Vagina (tissue), 2 donors: Measurements from ENCODE around the gene PTPRN2. TPM values are rescaled to one million over a fixed set of nuclear protein-coding genes. Genes with fewer than 3 reads are reported as not detected.

Experiments
- DNase-seq, 2 donors: peaks; one replicate each; pipeline ENCODE4 v3.0.0-alpha.2; 2017; ENCODE audit errors: extremely low spot score in 2 of 2
- H3K27ac ChIP-seq: fragments of 200-600 bp; sonication (generic); one replicate; pipeline ENCODE4 v1.5.1; 2019
- H3K27me3 ChIP-seq: fragments of 200-600 bp; sonication (generic); one replicate; pipeline ENCODE4 v1.5.1; 2019
- H3K36me3 ChIP-seq, 2 donors: fragments of 200-600 bp; sonication (generic); one replicate each; pipeline ENCODE4 v1.5.1; 2017 to 2019
- H3K4me1 ChIP-seq: fragments of 200-600 bp; sonication (generic); one replicate; pipeline ENCODE4 v1.5.1; 2019
- H3K4me3 ChIP-seq, 2 donors: fragments of 200-600 bp; sonication (generic); 1 replicate in 1 of 2; 2 replicates in 1 of 2; pipeline ENCODE4 v1.5.1; 2016 to 2019
- H3K9me3 ChIP-seq: fragments of 200-600 bp; sonication (generic); one replicate; pipeline ENCODE4 v1.5.1; 2019
- CTCF ChIP-seq, 3 experiments: fragments of 450-650 bp in 2 of 3; fragments of 200-600 bp in 1 of 3; sonication (generic) in 1 of 3; IDR thresholded peaks; one replicate each; pipeline ENCODE4 v1.5.1; 2017 to 2019; ENCODE audit warnings: antibody characterized with exemption in 3 of 3, mild to moderate bottlenecking in 2 of 3, moderate library complexity in 2 of 3
- POLR2A ChIP-seq, 2 donors: fragments of 450-650 bp; IDR thresholded peaks; one replicate each; pipeline ENCODE4 v1.6.1; 2017; ENCODE audit warnings: antibody characterized with exemption in 2 of 2, mild to moderate bottlenecking in 2 of 2, moderate library complexity in 2 of 2
- POLR2AphosphoS5 ChIP-seq, 2 donors: sonication (generic); formaldehyde crosslinking; IDR thresholded peaks; one replicate each; pipeline ENCODE4 v1.9.0; 2017; ENCODE audit warnings: antibody characterized with exemption in 2 of 2, mild to moderate bottlenecking in 2 of 2, low read depth in 1 of 2; ENCODE audit not compliant: insufficient read depth in 1 of 2
- intact Hi-C: fragments of 100-400 bp; cut with DNase I; formaldehyde crosslinking; loops from one replicate; pipeline ENCODE4 v1.15.1; 2023
- total RNA-seq: library from RNA; depleted of rRNA; stranded (reverse); fragments of >200 nt; gene quantifications from one replicate; pipeline ENCODE4 v1.2.3, GENCODE V29; 2016

PTPRN2 gene
- total RNA-seq, 1 donor from 2014 or later = 7.4 TPM

DNA sequence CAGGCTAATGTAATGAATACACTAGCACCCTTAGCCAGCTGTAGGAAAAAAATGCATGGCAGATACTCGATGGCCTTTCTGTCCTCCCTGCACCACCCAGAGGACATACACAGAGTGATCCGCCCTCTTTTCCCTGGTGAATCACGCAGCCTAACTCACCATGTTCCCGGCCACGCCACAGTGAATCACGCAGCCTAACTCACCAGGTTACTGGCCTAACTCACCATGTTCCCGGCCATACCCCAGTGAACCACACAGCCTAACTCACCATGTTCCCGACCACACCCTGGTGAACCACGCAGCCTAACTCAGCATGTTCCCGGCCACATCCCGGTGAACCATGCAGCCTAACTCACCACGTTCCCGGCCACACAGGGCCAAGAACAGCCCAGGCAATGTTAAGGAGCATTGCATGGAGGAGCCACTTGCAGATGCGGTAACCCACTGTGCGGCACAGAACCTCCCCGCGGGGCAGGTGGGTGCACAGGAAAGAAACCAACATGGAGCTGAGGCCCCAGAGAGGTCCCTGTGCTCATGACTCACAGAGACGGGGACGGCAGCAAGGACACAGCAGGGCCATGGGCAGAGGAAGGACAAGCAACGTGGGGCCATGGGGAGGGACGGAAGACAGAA lies 742.3 kb downstream of the PTPRN2 start:
- H3K4me1 ChIP-seq = no peaks in the 10 kb centered on the region
- no peak overlapping the region for H3K4me3 ChIP-seq
- no peak for DNase-seq
- H3K27me3 ChIP-seq = no peaks in the 10 kb centered on the region
- no peaks in the 10 kb centered on the region for H3K9me3 ChIP-seq
- H3K27ac ChIP-seq = no peak overlapping the region
- no peak for TF ChIP-seq POLR2A (IDR thresholded peaks at IDR 0.05)
- no peak for TF ChIP-seq CTCF (IDR thresholded peaks at IDR 0.05)
- peak in 1 of 2 donors; percentile 27 for TF ChIP-seq POLR2AphosphoS5 (IDR thresholded peaks at IDR 0.05; ENCODE audit: insufficient read depth in 1 of 2, low read depth in 1 of 2)
- H3K36me3 ChIP-seq = no peaks in the 10 kb centered on the region
- intact Hi-C loops = no loop called here

DNA sequence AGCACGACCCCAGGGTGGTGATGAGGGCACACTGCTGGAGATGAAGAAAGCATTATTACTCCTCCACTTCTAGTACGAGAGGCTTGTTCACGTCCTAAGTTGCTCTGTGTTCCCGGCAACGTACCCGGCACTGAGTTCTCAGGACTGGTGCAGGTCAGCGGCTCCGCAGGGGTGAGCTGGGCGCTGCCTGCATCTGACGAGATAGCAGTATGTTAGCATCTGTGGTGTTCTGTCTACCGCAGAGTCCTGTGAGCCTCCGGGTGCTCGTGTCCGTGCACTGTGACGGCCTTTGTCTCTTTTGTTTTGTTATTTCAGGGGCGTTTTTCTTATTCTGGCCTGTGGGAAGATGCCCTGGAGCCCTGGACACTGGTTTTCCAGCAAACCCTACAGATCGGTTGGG lies 743.0 kb downstream of the PTPRN2 start:
- no peak for TF ChIP-seq POLR2A (IDR thresholded peaks at IDR 0.05)
- TF ChIP-seq CTCF (IDR thresholded peaks at IDR 0.05) = no peak
- TF ChIP-seq POLR2AphosphoS5 (IDR thresholded peaks at IDR 0.05; ENCODE audit: insufficient read depth in 1 of 2, low read depth in 1 of 2) = no peak
- Histone ChIP-seq H3K27ac (no peak overlapping the region), H3K9me3 (no peaks in the 10 kb centered on the region), H3K4me3 (no peak overlapping the region), H3K4me1 (no peaks in the 10 kb centered on the region), H3K27me3 (no peaks in the 10 kb centered on the region), H3K36me3 (no peaks in the 10 kb centered on the region)
- no peak for DNase-seq
- intact Hi-C loops = no loop called here

DNA sequence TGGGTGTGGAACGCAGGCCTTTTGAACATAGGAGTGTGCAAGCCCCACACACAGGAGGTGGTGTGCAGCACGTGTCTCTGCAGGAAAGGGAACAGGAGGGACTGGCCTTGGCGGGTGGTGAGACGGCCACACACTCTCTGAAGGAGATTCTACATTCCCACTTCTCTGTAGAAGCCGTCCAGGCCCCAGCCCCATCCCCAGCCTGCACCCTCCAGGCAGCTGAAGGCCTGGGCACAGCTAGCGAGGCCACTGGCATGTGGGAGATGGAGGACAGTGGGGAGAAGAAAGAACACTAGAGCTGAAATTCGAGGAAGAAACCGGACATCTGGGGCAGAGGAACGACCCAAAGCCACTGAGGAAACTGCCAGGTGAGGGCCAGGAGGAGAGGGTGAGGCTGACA lies 743.5 kb downstream of the PTPRN2 start:
- DNase-seq = no peak
- Histone ChIP-seq H3K36me3 (no peaks in the 10 kb centered on the region), H3K4me1 (no peaks in the 10 kb centered on the region), H3K9me3 (no peaks in the 10 kb centered on the region), H3K4me3 (no peak overlapping the region), H3K27ac (no peak overlapping the region), H3K27me3 (no peaks in the 10 kb centered on the region)
- TF ChIP-seq POLR2AphosphoS5 (IDR thresholded peaks at IDR 0.05; ENCODE audit: insufficient read depth in 1 of 2, low read depth in 1 of 2) (no peak), POLR2A (IDR thresholded peaks at IDR 0.05) (no peak), CTCF (IDR thresholded peaks at IDR 0.05) (no peak)
- intact Hi-C loops = no loop called here

DNA sequence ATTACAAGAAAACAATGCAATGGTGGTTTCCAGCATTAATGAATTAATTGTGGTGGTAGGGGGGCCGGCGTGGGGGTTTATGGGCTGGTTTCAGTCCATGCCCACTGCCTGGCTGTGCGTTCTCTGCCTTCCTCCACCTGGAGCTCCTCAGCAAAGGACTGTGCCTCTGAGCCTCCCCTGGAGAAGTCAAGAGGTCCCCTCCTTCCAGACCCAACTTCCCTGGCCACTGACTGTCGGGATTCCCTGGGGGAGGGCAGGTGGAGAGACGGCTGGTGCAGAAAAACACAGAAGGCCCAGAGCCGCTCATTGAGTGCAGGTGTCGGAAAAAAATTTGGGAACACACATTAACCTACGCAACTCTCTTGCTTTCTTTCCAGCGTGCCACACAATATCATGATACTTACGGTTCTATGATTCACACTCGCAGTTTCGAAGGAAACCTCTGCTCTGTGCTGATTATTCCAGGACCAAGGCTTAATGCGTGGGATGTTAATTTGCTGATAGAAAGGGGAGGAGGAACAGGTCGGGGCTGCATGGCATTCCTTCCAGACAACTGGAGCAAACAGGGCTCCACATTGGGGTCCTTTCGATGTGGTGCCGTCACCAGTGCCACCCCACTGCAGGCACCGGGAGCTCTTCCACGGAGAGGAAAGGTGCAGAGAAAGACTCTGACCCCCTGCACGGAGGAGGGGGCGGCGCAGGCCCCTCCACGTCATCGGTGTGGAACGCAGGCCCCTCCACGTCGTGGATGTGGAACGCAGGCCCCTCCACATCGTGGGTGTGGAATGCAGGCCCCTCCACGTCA lies 744.1 kb downstream of the PTPRN2 start:
- no peaks in the 10 kb centered on the region for H3K4me1 ChIP-seq
- H3K4me3 ChIP-seq = no peak overlapping the region
- H3K36me3 ChIP-seq = no peaks in the 10 kb centered on the region
- TF ChIP-seq CTCF (IDR thresholded peaks at IDR 0.05) (no peak), POLR2AphosphoS5 (IDR thresholded peaks at IDR 0.05; ENCODE audit: insufficient read depth in 1 of 2, low read depth in 1 of 2) (no peak), POLR2A (IDR thresholded peaks at IDR 0.05) (no peak)
- H3K27ac ChIP-seq = no peak overlapping the region
- intact Hi-C loops = no loop called here
- DNase-seq = no peak
- no peaks in the 10 kb centered on the region for H3K9me3 ChIP-seq
- H3K27me3 ChIP-seq = no peaks in the 10 kb centered on the region
